GM12878 (cell line): ENCODE measurements around the gene SIK2. TPM values are rescaled to one million over a fixed set of nuclear protein-coding genes. Genes with fewer than 3 reads are reported as not detected.

ENCODE experiments used
- ATAC-seq: fragments of 200-7000 bp; cut with Tn5 transposase; 3 replicates; pipeline ENCODE4 v1.9.1; 2020; ENCODE audit warnings: mild to moderate bottlenecking, moderate library complexity
- BruUV-seq: library from RNA; stranded (reverse); fragments of 400-500 nt; replicated peaks from 2 replicates; lab custom pipeline; 2021; lab: Mats Ljungman, UMichigan
- CTCF ChIA-PET: fragments of 300-600 bp; sonication (Branson Sonifier 250); formaldehyde crosslinking; extraction: SDS; loops from one replicate; lab custom pipeline; 2021; ENCODE audit warnings: inconsistent platforms; lab: Yijun Ruan, JAX
- POLR2A ChIA-PET: fragments of 350-600 bp; formaldehyde crosslinking; extraction: SDS; loops from one replicate; lab custom pipeline; 2021; ENCODE audit warnings: inconsistent platforms; lab: Charles Lee
- RAD21 ChIA-PET: fragments of 300-600 bp; sonication (Branson Sonifier 250); formaldehyde crosslinking; loops from one replicate; lab custom pipeline; 2023; ENCODE audit warnings: antibody characterized with exemption; ENCODE audit not compliant: unreplicated experiment; lab: Charles Lee
- SMC1A ChIA-PET: fragments of 300-600 bp; sonication (Branson Sonifier 250); formaldehyde crosslinking; loops from one replicate; lab custom pipeline; 2023; ENCODE audit not compliant: unreplicated experiment, uncharacterized antibody; lab: Charles Lee
- DNase-seq: peaks from one replicate; pipeline ENCODE4 v3.0.0-alpha.2; 2011; ENCODE audit warnings: low read depth, low spot score
- FAIRE-seq: peaks from 3 replicates; lab custom pipeline; 2011; peaks lifted over from hg19 to GRCh38; lab: Jason Lieb, UNC
- H2AFZ ChIP-seq: 2 replicates; pipeline ENCODE4 v1.6.0; 2011; ENCODE audit warnings: low read depth, low read length, control low read depth; ENCODE audit not compliant: control insufficient read depth
- H3K27ac ChIP-seq: 2 replicates; pipeline ENCODE4 v1.5.1; 2011; ENCODE audit warnings: control low read depth; ENCODE audit not compliant: control insufficient read depth, insufficient read depth
- H3K27me3 ChIP-seq, 2 experiments: replicated peaks in 1 of 2; 2 replicates each; pipeline versions ENCODE4 v1.6.0 to v1.6.1; 2011; ENCODE audit warnings: low read length in 1 of 2; ENCODE audit not compliant: control insufficient read depth in 2 of 2, insufficient read depth in 2 of 2
- H3K36me3 ChIP-seq, 2 experiments: 2 replicates each; pipeline ENCODE4 v1.5.1; 2011; ENCODE audit warnings: low read length in 1 of 2; ENCODE audit not compliant: control insufficient read depth in 2 of 2, insufficient read depth in 2 of 2
- H3K4me1 ChIP-seq: 2 replicates; pipeline ENCODE4 v1.6.1; 2011; ENCODE audit warnings: mild to moderate bottlenecking, low read length, moderate library complexity, mixed read lengths; ENCODE audit not compliant: control insufficient read depth, insufficient read depth
- H3K4me2 ChIP-seq: 2 replicates; pipeline ENCODE4 v1.6.0; 2011; ENCODE audit warnings: control low read depth; ENCODE audit not compliant: control insufficient read depth, insufficient read depth
- H3K4me3 ChIP-seq: fragments of 200-600 bp; sonication (generic); 2 replicates; pipeline ENCODE4 v1.5.1; 2016
- H3K79me2 ChIP-seq: 2 replicates; pipeline ENCODE4 v1.6.0; 2011; ENCODE audit warnings: low read length; ENCODE audit not compliant: control insufficient read depth, insufficient read depth
- H3K9ac ChIP-seq: 2 replicates; pipeline ENCODE4 v1.8.0; 2011; ENCODE audit warnings: low read length, control low read depth, mixed read lengths; ENCODE audit not compliant: control insufficient read depth, insufficient read depth
- H3K9me3 ChIP-seq: replicated peaks from 3 replicates; pipeline ENCODE4 v1.5.1; 2011; ENCODE audit warnings: mild to moderate bottlenecking, low read length; ENCODE audit not compliant: control insufficient read depth, insufficient read depth
- H4K20me1 ChIP-seq: 2 replicates; pipeline ENCODE4 v1.6.0; 2011; ENCODE audit not compliant: control insufficient read depth, insufficient read depth
- CHD2 ChIP-seq: IDR thresholded peaks from 2 replicates; pipeline ENCODE4 v1.6.1; 2011; ENCODE audit warnings: low read depth, low read length, improper control_type of control experiment, borderline replicate concordance
- DPF2 ChIP-seq: fragments of 450-650 bp; IDR thresholded peaks from 2 replicates; pipeline ENCODE4 v1.6.1; 2017; ENCODE audit warnings: mild to moderate bottlenecking
- KLF5 ChIP-seq: fragments of 450-650 bp; IDR thresholded peaks from 2 replicates; pipeline ENCODE4 v1.6.1; 2014; ENCODE audit warnings: mild to moderate bottlenecking; ENCODE audit not compliant: partially characterized antibody
- ZNF24 ChIP-seq: fragments of 450-650 bp; IDR thresholded peaks from 2 replicates; pipeline ENCODE4 v1.6.1; 2017; ENCODE audit warnings: antibody characterized with exemption, mild to moderate bottlenecking
- WGBS: methylation state at CpG from one replicate; pipeline ENCODE4 v1.1.6; 2016; ENCODE audit warnings: low lambda C conversion rate; ENCODE audit not compliant: insufficient replicate concordance, insufficient coverage; ENCODE audit errors: missing lambda C conversion rate; 5-methylcytosine and 5-hydroxymethylcytosine counted together
- in situ Hi-C: fragments of 300-500 bp; cut with MboI; formaldehyde crosslinking; loops from 9 replicates; pipeline ENCODE4 v1.14.3; 2018; ENCODE audit warnings: mixed read lengths
- intact Hi-C: fragments of 100-400 bp; cut with micrococcal nuclease; formaldehyde crosslinking; loops from one replicate; pipeline ENCODE4 v1.14.2; 2022; ENCODE audit not compliant: unreplicated experiment
- polyA plus RNA-seq, 11 experiments: library from polyadenylated mRNA; depleted of rRNA in 4 of 11; unstranded in 6 of 11; stranded (reverse) in 5 of 11; fragments of >200 nt; fragmentation: Nextera tagmentation in 4 of 11; fragmentation: Illumina TruSeq in 1 of 11; extraction: Ambion mirVana in 4 of 11; extraction: Trizol in 1 of 11; gene quantifications; 1 replicate in 1 of 11; 2 replicates in 10 of 11; pipeline versions ENCODE4 v1.2.1 to v1.2.3, GENCODE V29; 2011 to 2016; ENCODE audit warnings: inconsistent platforms in 2 of 11, missing spikeins in 2 of 11, low read depth in 1 of 11
- total RNA-seq, 4 experiments: library from RNA; depleted of rRNA in 3 of 4; stranded (reverse); fragments of >200 nt in 3 of 4; fragmentation: Illumina TruSeq in 1 of 4; extraction: Trizol in 1 of 4; gene quantifications; 2 replicates each; pipeline versions ENCODE4 v1.2.1 to v1.2.3, GENCODE V29; 2013 to 2021
- TF ChIP-seq, protein P1 (sequence below): fragments of 450-650 bp; IDR thresholded peaks from 2 replicates; pipeline ENCODE4 v1.6.1; 2017; ENCODE audit warnings: mild to moderate bottlenecking
- TF ChIP-seq, protein P2 (sequence below): IDR thresholded peaks from 2 replicates; pipeline ENCODE4 v1.6.1; 2012; ENCODE audit warnings: low read length, inconsistent platforms
- TF ChIP-seq, protein P3 (sequence below): IDR thresholded peaks from 2 replicates; pipeline ENCODE4 v1.6.1; 2012; ENCODE audit warnings: low read depth, low read length, improper control_type of control experiment
- TF ChIP-seq, protein P4 (sequence below): fragments of 450-650 bp; IDR thresholded peaks from 2 replicates; pipeline ENCODE4 v1.6.1; 2017; ENCODE audit warnings: mild to moderate bottlenecking, low read depth, inconsistent platforms; ENCODE audit not compliant: poor library complexity, severe bottlenecking
- TF ChIP-seq, protein P5 (sequence below): fragments of 150-350 bp; IDR thresholded peaks from 2 replicates; pipeline ENCODE4 v1.6.1; 2016; ENCODE audit warnings: low read depth, low read length
- TF ChIP-seq, protein P6 (sequence below): fragments of 450-650 bp; formaldehyde crosslinking; IDR thresholded peaks from 2 replicates; pipeline ENCODE4 v1.5.0; 2022; ENCODE audit warnings: mild to moderate bottlenecking, missing genetic modification characterization

SIK2 gene
- total and polyA plus RNA-seq, 10 of the 15 experiments (the other 5 are each of a cell fraction or from before 2014, with no cell fraction given), result 0.97 to 14.2 (median 4.5) TPM

DNA sequence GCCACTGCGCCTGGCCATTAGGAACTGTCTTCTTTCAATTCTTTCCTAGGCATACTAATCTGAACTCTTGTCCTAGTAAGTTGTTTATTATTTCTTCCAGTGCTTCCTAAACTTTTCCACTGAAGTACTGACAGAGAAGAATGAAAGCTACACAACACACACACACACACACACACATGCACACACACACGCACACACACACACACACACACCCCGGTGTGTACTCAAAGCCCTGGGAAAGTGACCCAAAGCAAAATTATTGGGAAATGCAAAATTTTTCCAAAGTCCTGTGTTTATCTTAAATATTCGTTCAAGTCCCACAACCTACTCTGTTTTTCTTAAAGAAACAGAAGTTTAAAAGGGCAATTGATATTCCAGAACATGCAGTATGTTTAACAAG is 19.4 kb upstream of the SIK2 start:
- no peaks in the 10 kb centered on the region for H3K27me3 ChIP-seq
- no peaks in the 10 kb centered on the region for H3K9me3 ChIP-seq
- no TSS peak for BruUV-seq
- FAIRE-seq (no peak), ATAC-seq (no peak), DNase-seq (no peak)
- no peaks in the 10 kb centered on the region for H3K79me2 ChIP-seq
- ChIA-PET POLR2A (interaction anchor here (0.7 kb wide), 1 partner anchor 342 kb away, joined by 3 read pairs; no protein-coding TSS in a partner anchor), CTCF (interaction anchor here (0.7 to 1.6 kb wide), 8 partner anchors 10 to 304 kb away, joined by 3 to 5 read pairs (median 4); partner anchors contain the start of gene PPP2R1B), RAD21 (interaction anchor here (1.3 to 1.5 kb wide), 2 partner anchors 128 to 194 kb away, joined by 3 to 7 read pairs; no protein-coding TSS in a partner anchor), SMC1A (interaction anchor here (1.0 to 1.5 kb wide), 4 partner anchors 14 to 254 kb away, joined by 3 to 5 read pairs (median 3); no protein-coding TSS in a partner anchor)
- intact Hi-C loops, result no loop called here
- no peaks in the 10 kb centered on the region for H4K20me1 ChIP-seq
- H3K4me1 ChIP-seq, result no peaks in the 10 kb centered on the region; the same call in 1 of the 2 replicates
- H3K9ac ChIP-seq, result no peak overlapping the region
- in situ Hi-C loops, result no loop called here
- 86% methylated on average over 4 of the region's 4 CpGs for WGBS
- no peak overlapping the region for H3K27ac ChIP-seq
- no peak overlapping the region for H3K4me3 ChIP-seq
- H3K4me2 ChIP-seq, result no peak overlapping the region
- H3K36me3 ChIP-seq, result no peaks in the 10 kb centered on the region
- H2AFZ ChIP-seq, result no peak overlapping the region
- TF ChIP-seq ZNF24 (no peak), CHD2 (no peak), KLF5 (no peak), DPF2 (no peak)
- TF ChIP-seq, protein P1, sequence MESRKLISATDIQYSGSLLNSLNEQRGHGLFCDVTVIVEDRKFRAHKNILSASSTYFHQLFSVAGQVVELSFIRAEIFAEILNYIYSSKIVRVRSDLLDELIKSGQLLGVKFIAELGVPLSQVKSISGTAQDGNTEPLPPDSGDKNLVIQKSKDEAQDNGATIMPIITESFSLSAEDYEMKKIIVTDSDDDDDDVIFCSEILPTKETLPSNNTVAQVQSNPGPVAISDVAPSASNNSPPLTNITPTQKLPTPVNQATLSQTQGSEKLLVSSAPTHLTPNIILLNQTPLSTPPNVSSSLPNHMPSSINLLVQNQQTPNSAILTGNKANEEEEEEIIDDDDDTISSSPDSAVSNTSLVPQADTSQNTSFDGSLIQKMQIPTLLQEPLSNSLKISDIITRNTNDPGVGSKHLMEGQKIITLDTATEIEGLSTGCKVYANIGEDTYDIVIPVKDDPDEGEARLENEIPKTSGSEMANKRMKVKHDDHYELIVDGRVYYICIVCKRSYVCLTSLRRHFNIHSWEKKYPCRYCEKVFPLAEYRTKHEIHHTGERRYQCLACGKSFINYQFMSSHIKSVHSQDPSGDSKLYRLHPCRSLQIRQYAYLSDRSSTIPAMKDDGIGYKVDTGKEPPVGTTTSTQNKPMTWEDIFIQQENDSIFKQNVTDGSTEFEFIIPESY, result no peak
- TF ChIP-seq, protein P2, sequence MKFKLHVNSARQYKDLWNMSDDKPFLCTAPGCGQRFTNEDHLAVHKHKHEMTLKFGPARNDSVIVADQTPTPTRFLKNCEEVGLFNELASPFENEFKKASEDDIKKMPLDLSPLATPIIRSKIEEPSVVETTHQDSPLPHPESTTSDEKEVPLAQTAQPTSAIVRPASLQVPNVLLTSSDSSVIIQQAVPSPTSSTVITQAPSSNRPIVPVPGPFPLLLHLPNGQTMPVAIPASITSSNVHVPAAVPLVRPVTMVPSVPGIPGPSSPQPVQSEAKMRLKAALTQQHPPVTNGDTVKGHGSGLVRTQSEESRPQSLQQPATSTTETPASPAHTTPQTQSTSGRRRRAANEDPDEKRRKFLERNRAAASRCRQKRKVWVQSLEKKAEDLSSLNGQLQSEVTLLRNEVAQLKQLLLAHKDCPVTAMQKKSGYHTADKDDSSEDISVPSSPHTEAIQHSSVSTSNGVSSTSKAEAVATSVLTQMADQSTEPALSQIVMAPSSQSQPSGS, result no peak
- TF ChIP-seq, protein P3, sequence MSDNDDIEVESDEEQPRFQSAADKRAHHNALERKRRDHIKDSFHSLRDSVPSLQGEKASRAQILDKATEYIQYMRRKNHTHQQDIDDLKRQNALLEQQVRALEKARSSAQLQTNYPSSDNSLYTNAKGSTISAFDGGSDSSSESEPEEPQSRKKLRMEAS, result no peak
- TF ChIP-seq, protein P4, sequence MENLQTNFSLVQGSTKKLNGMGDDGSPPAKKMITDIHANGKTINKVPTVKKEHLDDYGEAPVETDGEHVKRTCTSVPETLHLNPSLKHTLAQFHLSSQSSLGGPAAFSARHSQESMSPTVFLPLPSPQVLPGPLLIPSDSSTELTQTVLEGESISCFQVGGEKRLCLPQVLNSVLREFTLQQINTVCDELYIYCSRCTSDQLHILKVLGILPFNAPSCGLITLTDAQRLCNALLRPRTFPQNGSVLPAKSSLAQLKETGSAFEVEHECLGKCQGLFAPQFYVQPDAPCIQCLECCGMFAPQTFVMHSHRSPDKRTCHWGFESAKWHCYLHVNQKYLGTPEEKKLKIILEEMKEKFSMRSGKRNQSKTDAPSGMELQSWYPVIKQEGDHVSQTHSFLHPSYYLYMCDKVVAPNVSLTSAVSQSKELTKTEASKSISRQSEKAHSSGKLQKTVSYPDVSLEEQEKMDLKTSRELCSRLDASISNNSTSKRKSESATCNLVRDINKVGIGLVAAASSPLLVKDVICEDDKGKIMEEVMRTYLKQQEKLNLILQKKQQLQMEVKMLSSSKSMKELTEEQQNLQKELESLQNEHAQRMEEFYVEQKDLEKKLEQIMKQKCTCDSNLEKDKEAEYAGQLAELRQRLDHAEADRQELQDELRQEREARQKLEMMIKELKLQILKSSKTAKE, result no peak
- TF ChIP-seq, protein P5, sequence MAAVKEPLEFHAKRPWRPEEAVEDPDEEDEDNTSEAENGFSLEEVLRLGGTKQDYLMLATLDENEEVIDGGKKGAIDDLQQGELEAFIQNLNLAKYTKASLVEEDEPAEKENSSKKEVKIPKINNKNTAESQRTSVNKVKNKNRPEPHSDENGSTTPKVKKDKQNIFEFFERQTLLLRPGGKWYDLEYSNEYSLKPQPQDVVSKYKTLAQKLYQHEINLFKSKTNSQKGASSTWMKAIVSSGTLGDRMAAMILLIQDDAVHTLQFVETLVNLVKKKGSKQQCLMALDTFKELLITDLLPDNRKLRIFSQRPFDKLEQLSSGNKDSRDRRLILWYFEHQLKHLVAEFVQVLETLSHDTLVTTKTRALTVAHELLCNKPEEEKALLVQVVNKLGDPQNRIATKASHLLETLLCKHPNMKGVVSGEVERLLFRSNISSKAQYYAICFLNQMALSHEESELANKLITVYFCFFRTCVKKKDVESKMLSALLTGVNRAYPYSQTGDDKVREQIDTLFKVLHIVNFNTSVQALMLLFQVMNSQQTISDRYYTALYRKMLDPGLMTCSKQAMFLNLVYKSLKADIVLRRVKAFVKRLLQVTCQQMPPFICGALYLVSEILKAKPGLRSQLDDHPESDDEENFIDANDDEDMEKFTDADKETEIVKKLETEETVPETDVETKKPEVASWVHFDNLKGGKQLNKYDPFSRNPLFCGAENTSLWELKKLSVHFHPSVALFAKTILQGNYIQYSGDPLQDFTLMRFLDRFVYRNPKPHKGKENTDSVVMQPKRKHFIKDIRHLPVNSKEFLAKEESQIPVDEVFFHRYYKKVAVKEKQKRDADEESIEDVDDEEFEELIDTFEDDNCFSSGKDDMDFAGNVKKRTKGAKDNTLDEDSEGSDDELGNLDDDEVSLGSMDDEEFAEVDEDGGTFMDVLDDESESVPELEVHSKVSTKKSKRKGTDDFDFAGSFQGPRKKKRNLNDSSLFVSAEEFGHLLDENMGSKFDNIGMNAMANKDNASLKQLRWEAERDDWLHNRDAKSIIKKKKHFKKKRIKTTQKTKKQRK, result no peak
- TF ChIP-seq, protein P6, sequence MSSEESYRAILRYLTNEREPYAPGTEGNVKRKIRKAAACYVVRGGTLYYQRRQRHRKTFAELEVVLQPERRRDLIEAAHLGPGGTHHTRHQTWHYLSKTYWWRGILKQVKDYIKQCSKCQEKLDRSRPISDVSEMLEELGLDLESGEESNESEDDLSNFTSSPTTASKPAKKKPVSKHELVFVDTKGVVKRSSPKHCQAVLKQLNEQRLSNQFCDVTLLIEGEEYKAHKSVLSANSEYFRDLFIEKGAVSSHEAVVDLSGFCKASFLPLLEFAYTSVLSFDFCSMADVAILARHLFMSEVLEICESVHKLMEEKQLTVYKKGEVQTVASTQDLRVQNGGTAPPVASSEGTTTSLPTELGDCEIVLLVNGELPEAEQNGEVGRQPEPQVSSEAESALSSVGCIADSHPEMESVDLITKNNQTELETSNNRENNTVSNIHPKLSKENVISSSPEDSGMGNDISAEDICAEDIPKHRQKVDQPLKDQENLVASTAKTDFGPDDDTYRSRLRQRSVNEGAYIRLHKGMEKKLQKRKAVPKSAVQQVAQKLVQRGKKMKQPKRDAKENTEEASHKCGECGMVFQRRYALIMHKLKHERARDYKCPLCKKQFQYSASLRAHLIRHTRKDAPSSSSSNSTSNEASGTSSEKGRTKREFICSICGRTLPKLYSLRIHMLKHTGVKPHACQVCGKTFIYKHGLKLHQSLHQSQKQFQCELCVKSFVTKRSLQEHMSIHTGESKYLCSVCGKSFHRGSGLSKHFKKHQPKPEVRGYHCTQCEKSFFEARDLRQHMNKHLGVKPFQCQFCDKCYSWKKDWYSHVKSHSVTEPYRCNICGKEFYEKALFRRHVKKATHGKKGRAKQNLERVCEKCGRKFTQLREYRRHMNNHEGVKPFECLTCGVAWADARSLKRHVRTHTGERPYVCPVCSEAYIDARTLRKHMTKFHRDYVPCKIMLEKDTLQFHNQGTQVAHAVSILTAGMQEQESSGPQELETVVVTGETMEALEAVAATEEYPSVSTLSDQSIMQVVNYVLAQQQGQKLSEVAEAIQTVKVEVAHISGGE, result no peak
